Fibroblast of lung (primary cell): ENCODE results near the gene NOS1AP.

Source experiments
- EZH2 ChIP-seq: IDR thresholded peaks from 2 replicates; pipeline ENCODE4 v1.5.1; 2012; ENCODE audit warnings: low read length, control low read depth, mild to moderate bottlenecking; ENCODE audit errors: missing control alignments
- TF ChIP-seq, protein P1 (sequence below), 2 donors: IDR thresholded peaks in 1 of 2; conservative IDR thresholded peaks in 1 of 2; 1 replicate in 1 of 2; 2 replicates in 1 of 2; pipeline ENCODE4 v1.5.1; 2011 to 2012; ENCODE audit warnings: low read length in 2 of 2, control low read depth in 1 of 2, inconsistent platforms in 1 of 2, low read depth in 1 of 2, mild to moderate bottlenecking in 1 of 2

DNA sequence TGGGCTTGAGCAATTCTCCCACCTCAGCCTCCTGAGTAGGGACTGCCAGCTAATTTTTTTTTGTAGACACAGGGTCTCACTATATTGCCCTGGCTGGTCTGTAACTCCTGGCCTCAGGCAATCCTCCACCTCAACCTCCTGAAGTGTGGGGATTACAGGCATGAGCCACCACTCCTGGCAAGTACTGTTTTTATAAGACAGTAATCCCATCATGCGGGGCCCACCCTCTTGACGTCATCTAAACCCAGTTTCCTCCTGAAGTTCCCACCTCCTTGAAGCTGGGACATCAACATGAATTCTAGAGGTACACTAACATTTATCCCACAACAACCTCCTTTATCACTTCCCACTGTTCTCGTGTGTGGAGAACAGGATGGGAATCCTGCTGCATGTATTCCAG, 202.5 kb downstream of the NOS1AP start:
- TF ChIP-seq, protein P1, sequence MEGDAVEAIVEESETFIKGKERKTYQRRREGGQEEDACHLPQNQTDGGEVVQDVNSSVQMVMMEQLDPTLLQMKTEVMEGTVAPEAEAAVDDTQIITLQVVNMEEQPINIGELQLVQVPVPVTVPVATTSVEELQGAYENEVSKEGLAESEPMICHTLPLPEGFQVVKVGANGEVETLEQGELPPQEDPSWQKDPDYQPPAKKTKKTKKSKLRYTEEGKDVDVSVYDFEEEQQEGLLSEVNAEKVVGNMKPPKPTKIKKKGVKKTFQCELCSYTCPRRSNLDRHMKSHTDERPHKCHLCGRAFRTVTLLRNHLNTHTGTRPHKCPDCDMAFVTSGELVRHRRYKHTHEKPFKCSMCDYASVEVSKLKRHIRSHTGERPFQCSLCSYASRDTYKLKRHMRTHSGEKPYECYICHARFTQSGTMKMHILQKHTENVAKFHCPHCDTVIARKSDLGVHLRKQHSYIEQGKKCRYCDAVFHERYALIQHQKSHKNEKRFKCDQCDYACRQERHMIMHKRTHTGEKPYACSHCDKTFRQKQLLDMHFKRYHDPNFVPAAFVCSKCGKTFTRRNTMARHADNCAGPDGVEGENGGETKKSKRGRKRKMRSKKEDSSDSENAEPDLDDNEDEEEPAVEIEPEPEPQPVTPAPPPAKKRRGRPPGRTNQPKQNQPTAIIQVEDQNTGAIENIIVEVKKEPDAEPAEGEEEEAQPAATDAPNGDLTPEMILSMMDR (conservative IDR thresholded peaks at IDR 0.05 in 1 of 2, IDR thresholded peaks at IDR 0.05 in 1 of 2; ENCODE audit: low read depth in 1 of 2, low read length in 2 of 2) = no peak
- no peak for TF ChIP-seq EZH2
